GM20431 (cell line): ENCODE measurements around the gene FOS.
"Not testable (repeated sequence)": the region's sequence is repeated elsewhere in the genome, so short reads cannot be mapped to it uniquely, and the experiment has no call there.

Source experiments
- in situ Hi-C: fragments of 300-500 bp; cut with MseI, MboI; formaldehyde crosslinking; loops from one replicate; pipeline ENCODE4 v1.15.0; 2020; ENCODE audit warnings: low sequenced_read_pairs; ENCODE audit not compliant: unreplicated experiment

Gene FOS

GRCh38 chr14:75274899-75275569 is 3.6 kb upstream of the FOS start:
- in situ Hi-C loops: no loop called here

- in situ Hi-C loops: no loop called here
Observed at GRCh38 chr14:75275598-75275997, 3.0 kb upstream of the FOS start.

GRCh38 chr14:75277008-75277814 is 1.4 kb upstream of the FOS start:
- in situ Hi-C loops: no loop called here

- in situ Hi-C loops: no loop called here
Observed at GRCh38 chr14:75277815-75278421, 710 bp upstream of the FOS start.

GRCh38 chr14:75279153-75279762 is 630 bp downstream of the FOS start:
- in situ Hi-C loops: no loop called here

- in situ Hi-C loops: no loop called here
Observed at GRCh38 chr14:75279763-75280290, 1.2 kb downstream of the FOS start.

- in situ Hi-C loops: no loop called here
Observed at GRCh38 chr14:75280291-75280830, 1.7 kb downstream of the FOS start.

GRCh38 chr14:75280831-75281653 is 2.4 kb downstream of the FOS start:
- in situ Hi-C loops: no loop called here

- in situ Hi-C loops: no loop called here
Observed at GRCh38 chr14:75281654-75282019, 3.0 kb downstream of the FOS start.

GRCh38 chr14:75282170-75282554 is 3.5 kb downstream of the FOS start:
- in situ Hi-C loops: no loop called here

GRCh38 chr14:75282555-75283161 is 4.0 kb downstream of the FOS start:
- in situ Hi-C loops: not testable (repeated sequence)

GRCh38 chr14:75283162-75283832 is 4.7 kb downstream of the FOS start:
- in situ Hi-C loops: no loop called here

GRCh38 chr14:75283833-75284563 is 5.4 kb downstream of the FOS start:
- in situ Hi-C loops: no loop called here

- in situ Hi-C loops: no loop called here
Observed at GRCh38 chr14:75285331-75285730, 6.7 kb downstream of the FOS start.

GRCh38 chr14:75286313-75286712 is 7.7 kb downstream of the FOS start:
- in situ Hi-C loops: no loop called here

GRCh38 chr14:75289840-75290388 is 11.3 kb downstream of the FOS start:
- in situ Hi-C loops: loop anchor here (10.0 kb wide), 1 partner anchor 155 kb away; no protein-coding TSS in a partner anchor

GRCh38 chr14:75290851-75291250 is 12.2 kb downstream of the FOS start:
- in situ Hi-C loops: loop anchor here (10.0 kb wide), 1 partner anchor 156 kb away; no protein-coding TSS in a partner anchor
